Airway epithelial cell (primary cell): ENCODE measurements around the gene TIAL1. TPM values are rescaled to one million over a fixed set of nuclear protein-coding genes. Genes with fewer than 3 reads are reported as not detected.

Source experiments
- total RNA-seq: library from RNA; depleted of rRNA; stranded (reverse); fragments of >200 nt; gene quantifications from 2 replicates; pipeline ENCODE4 v1.2.3, GENCODE V29; 2015

The TIAL1 gene
- 43.7 and 45.1 TPM in 2 replicates for total RNA-seq

DNA sequence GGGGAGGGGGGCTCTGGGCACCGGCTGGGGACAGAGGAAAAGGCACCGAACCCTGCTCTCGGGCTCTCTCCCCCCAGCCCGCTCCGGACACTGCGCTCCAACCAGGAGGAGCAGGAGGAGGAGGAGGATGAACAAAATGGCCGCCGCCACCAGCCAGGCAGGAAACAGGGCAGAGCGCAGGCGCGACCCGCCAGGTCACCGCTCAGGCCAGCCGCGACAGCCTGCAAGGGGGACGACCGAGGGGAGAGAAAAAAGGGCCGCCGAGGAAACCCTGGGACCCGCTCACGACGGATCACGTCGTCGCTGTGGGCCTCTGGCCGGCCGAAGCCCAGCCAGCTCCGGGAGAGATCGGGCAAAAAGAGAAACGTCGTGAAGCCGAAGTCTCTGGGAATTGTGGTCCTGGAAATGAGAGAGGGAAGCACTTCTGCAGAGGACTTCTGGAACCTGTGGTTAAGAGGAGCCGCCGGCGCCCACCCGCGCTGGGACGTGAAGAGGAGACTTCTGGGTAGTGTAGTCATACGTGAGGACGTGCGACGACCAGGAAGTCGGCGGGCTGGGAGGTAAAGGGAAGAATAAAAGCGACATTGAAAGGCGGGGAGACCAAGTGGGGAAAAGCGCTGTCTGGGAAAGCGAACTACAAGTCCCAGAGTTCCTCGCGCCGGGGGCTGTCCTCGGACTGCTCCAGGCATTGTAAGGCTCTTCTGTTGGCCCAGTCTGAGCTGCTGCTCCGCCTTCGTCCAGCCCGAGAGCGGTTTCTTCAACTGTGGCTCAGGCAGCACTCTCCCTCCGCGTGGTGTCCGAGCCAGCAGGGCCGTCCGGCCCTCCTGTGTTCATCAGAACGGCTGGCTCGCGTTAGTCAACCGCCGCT is at the start of gene TIAL1:
TSS of gene TIAL1 (minus strand) at position 428 of the 868 bp plus-strand sequence. CDS start 499 bp downstream, outside the sequence.

DNA sequence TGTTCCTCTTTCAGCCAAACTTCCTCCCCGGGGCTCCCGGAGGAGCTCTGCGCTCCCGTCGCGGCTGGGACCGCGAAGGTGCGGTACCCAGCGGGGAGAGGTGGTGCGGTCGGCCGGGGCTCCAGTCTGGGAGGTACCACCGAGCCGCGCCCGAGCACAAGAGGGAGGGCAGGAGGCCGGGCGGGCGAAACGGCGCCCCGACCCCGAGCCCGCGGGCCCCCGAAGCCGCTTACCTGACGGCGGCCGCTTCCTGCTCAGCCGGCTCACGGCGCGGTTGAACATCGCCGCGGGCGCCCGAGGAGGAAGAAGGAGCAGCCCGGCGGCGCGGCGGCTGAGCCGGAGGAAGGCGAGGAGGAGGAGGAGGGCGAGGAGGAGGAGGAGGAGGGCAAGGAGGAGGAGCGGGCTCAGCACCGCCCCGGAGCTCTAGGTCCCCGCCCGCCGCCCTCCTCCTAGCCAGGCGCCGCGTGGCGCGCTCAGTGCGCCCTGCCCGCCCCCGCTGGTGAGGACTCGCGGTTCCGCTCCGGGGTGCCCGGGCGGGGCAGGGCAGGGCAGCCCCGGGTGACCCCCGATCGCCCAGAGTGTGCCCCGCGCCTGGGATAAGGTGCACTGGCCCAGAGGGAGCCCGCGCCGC is 54.3 kb downstream of the TIAL1 start, which contains the start of gene RGS10:
TSS of gene RGS10 (minus strand) at position 363 of the 631 bp plus-strand sequence. CDS start at position 282, 81 bp downstream.

Other genes starting within 250 kb of the TIAL1 start
- 55.2 and 71.5 TPM in 2 replicates for gene RGS10, start 54.2 kb downstream of the TIAL1 start, total RNA-seq
- gene BAG3, start 54.4 kb upstream of the TIAL1 start, total RNA-seq: 82.1 and 112 TPM in 2 replicates
- 7.3 and 14.5 TPM in 2 replicates for gene INPP5F, start 129.1 kb upstream of the TIAL1 start, total RNA-seq